ENCODE measurements around the gene ANKK1.

Gene ANKK1

DNA sequence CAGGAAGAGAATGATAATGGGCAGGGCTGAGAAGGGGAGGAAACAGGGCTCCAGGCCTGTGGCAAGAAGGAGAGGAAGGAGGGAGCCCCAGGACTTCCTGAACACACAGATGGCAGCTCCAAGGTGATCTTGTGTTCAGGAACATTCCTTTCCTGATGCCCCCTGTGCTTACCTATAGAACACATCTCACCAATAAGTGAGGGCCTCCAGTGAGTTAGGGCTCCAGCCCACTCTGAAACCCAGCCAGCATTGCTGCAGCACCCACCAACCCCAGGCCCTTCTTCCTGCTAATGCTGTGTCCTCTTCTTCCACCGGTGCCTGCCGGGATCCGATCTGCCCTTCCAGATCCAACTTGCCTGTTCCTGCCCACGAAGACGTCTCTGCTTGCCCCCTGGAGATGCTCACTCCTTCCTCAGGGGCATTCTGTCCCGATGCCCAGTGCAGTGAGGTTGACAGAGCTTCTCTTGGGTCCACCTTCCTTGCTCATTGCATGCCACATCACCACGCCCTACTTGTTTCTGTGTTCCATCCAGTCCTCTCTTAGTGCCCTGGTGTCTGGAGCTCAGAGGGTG lies 17.4 kb downstream of the ANKK1 start:
- no peak for DNase-seq

DNA sequence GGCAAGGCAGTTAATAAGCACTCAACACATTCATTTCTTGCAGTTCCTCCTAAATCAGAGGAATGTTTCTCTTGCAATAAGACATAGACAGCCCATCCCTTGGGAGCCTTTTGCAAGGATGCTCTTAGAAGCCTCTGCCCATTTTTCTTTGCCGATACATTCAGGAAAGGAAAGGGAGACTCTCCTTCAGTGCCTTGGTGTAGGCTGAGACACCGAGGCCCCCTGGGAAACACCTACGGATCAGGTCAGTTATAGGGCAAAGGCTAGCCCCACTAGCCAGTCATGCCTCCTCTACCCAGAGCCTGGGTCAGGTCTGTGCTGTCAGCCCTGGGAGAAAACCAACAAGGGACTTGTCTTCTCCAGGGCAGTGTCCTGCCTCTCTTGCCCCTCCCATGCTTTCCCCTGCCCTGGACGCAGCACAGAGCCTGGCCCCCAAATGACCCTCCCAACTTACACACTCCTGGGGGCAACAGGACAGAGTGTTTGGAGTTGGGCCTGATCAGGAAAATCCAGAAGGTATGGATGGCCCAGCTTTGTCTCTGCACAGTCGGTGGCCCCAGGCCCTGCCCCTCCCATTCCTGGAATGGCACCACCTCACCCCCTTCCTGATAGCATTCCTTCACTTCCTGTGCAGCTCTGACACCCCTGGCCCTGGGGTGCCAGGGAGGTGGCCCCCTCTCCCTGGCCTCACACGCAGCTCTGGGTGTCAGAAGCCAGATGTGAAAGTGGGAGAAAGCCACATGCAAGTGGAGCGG lies 18.3 kb downstream of the ANKK1 start:
- no peak overlapping the region for H3K27ac ChIP-seq
- H3K4me1 ChIP-seq: peaks cover 0 to 7% (median 0%) of the 10 kb centered on the region in 4 donors
- no peaks in the 10 kb centered on the region for H3K36me3 ChIP-seq
- intact Hi-C loops (cut with DNase I; ENCODE audit: low total_unique reads): no loop called here
- DNase-seq: no peak
- H3K27me3 ChIP-seq: no peaks in the 10 kb centered on the region
- H3K9me3 ChIP-seq: no peaks in the 10 kb centered on the region
- TF ChIP-seq, protein P1, sequence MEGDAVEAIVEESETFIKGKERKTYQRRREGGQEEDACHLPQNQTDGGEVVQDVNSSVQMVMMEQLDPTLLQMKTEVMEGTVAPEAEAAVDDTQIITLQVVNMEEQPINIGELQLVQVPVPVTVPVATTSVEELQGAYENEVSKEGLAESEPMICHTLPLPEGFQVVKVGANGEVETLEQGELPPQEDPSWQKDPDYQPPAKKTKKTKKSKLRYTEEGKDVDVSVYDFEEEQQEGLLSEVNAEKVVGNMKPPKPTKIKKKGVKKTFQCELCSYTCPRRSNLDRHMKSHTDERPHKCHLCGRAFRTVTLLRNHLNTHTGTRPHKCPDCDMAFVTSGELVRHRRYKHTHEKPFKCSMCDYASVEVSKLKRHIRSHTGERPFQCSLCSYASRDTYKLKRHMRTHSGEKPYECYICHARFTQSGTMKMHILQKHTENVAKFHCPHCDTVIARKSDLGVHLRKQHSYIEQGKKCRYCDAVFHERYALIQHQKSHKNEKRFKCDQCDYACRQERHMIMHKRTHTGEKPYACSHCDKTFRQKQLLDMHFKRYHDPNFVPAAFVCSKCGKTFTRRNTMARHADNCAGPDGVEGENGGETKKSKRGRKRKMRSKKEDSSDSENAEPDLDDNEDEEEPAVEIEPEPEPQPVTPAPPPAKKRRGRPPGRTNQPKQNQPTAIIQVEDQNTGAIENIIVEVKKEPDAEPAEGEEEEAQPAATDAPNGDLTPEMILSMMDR (IDR thresholded peaks at IDR 0.05): no peak
- H3K4me3 ChIP-seq: no peak overlapping the region

More for the DNA sequence above, 17.4 kb downstream of the ANKK1 start:
- TF ChIP-seq, protein P1 (IDR thresholded peaks at IDR 0.05): no peak
- Histone ChIP-seq H3K27ac (no peak overlapping the region), H3K9me3 (no peaks in the 10 kb centered on the region), H3K4me1 (peaks cover 0 to 7% (median 0%) of the 10 kb centered on the region in 4 donors), H3K4me3 (no peak overlapping the region), H3K36me3 (no peaks in the 10 kb centered on the region), H3K27me3 (no peaks in the 10 kb centered on the region)
- intact Hi-C loops (cut with DNase I; ENCODE audit: low total_unique reads): no loop called here

DNA sequence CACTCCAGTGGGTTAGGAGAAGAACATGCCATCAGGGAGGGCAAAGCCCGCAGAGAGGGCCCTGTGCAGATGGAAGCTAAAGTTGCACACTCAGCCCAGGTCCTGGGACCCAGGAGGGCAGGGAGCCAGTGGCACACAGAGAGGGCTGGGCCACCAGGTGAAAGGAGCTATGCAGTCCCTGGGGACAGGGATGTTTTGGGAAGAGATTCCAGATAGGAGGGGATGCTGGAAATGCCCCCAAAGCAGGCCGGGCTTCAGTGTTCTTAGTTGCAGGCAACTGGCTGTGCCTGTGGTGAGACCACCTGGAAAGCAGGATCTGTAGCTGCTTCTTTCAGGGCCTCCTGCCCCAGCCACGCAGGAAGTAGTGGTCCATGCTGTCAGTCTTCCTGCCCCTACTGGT lies 19.6 kb downstream of the ANKK1 start:
- DNase-seq: no peak
- H3K9me3 ChIP-seq: no peaks in the 10 kb centered on the region
- no peaks in the 10 kb centered on the region for H3K4me1 ChIP-seq
- H3K27ac ChIP-seq: no peak overlapping the region
- no peak overlapping the region for H3K4me3 ChIP-seq
- intact Hi-C loops (cut with DNase I; ENCODE audit: low total_unique reads): no loop called here
- TF ChIP-seq, protein P1 (IDR thresholded peaks at IDR 0.05): no peak
- no peaks in the 10 kb centered on the region for H3K36me3 ChIP-seq
- H3K27me3 ChIP-seq: no peaks in the 10 kb centered on the region

DNA sequence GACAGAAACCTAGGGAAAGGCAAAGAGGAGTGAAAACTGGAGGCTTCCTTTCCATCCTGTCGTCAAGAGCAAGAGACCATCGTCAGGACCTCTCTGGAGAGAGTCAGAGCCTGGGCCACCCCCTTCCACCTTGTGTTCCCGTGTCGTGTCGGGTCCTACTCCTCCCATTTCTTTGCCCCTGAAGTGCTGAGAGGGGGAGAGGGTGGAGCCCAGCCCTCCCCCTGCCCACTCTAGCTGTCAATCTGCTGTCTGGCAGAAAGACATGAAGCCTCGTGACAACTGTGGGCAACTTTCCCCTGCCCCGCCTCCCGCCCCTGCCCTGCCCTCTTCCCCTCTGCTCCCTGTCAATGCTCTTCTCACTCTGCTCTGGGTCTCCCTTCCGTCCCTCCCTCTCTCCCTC lies 20.6 kb downstream of the ANKK1 start:
- no peaks in the 10 kb centered on the region for H3K36me3 ChIP-seq
- intact Hi-C loops (cut with DNase I; ENCODE audit: low total_unique reads): no loop called here
- TF ChIP-seq, protein P1 (IDR thresholded peaks at IDR 0.05): no peak
- H3K27me3 ChIP-seq: no peaks in the 10 kb centered on the region
- H3K27ac ChIP-seq: no peak overlapping the region
- H3K4me1 ChIP-seq: no peaks in the 10 kb centered on the region
- DNase-seq: no peak
- H3K4me3 ChIP-seq: no peak overlapping the region
- no peaks in the 10 kb centered on the region for H3K9me3 ChIP-seq

DNA sequence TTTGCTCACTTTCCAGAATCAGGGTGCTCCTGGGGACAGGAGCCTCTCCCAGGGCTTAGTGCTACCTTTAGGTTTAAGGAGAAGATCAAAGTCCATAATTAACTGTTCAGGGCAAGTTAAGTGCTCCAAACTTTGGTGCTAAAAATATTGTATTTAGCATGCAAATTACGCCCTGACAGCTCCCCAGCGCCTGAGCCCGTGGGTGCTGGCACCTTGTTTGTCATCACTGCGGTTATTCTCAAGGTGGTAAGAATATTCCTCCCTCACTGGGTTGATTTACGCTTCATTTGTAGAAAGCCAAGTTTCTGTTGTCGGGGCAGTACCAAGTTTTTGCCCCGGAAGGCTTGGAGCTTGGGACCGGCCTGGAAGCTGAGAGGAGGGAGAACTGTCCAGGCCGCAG lies 21.3 kb downstream of the ANKK1 start:
- TF ChIP-seq, protein P1 (IDR thresholded peaks at IDR 0.05): no peak
- no peaks in the 10 kb centered on the region for H3K4me1 ChIP-seq
- DNase-seq: no peak
- H3K27ac ChIP-seq: no peak overlapping the region
- H3K4me3 ChIP-seq: no peak overlapping the region
- no peaks in the 10 kb centered on the region for H3K9me3 ChIP-seq
- no peaks in the 10 kb centered on the region for H3K36me3 ChIP-seq
- H3K27me3 ChIP-seq: no peaks in the 10 kb centered on the region
- intact Hi-C loops (cut with DNase I; ENCODE audit: low total_unique reads): no loop called here
